Measurements from ENCODE around the gene DBNL.

DNA sequence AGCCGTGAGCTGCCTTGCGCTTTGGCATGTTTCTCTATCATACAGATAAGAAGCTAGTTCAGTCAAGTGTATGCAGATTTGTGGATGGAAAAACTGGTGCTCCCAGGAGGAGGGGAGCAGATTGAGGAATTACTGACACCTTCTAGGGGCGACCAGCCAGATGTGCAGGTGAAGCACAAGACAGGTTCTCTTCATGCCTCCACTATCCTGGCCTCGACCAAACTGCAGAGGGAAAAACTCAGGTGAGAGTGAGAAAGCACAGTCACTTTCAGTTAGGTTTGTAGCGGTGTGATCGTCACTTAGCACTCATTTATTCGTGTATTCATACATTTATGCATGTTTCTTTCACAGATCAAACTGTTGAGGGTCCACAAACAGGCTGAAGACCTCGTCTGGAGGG is 600 bp upstream of the DBNL start:
- TF ChIP-seq CTCF (IDR thresholded peaks at IDR 0.05; ENCODE audit: insufficient read depth, low read length, poor library complexity, severe bottlenecking) (no peak), EZH2phosphoT487 (conservative IDR thresholded peaks at IDR 0.05; ENCODE audit: low read length) (no peak)

All from SU-DHL-6 (cell line).